ENCODE data around the gene ACOXL.

The ACOXL gene

GRCh38 chr2:111055735-111056134, 323.4 kb downstream of the ACOXL start:
- no peak for DNase-seq (ENCODE audit: insufficient read length, low spot score)
- TF ChIP-seq CTCF (IDR thresholded peaks at IDR 0.05; ENCODE audit: insufficient read depth, missing control alignments): no peak
- no peak for FAIRE-seq

- DNase-seq (ENCODE audit: insufficient read length, low spot score) (no peak), FAIRE-seq (no peak)
- no peak for TF ChIP-seq CTCF (IDR thresholded peaks at IDR 0.05; ENCODE audit: insufficient read depth, missing control alignments)
Measured at GRCh38 chr2:111057045-111057444, 324.7 kb downstream of the ACOXL start.

- DNase-seq (ENCODE audit: insufficient read length, low spot score) (no peak), FAIRE-seq (no peak)
- TF ChIP-seq CTCF (IDR thresholded peaks at IDR 0.05; ENCODE audit: insufficient read depth, missing control alignments): no peak
Measured at GRCh38 chr2:111057721-111058120, 325.3 kb downstream of the ACOXL start.

- no peak for TF ChIP-seq CTCF (IDR thresholded peaks at IDR 0.05; ENCODE audit: insufficient read depth, missing control alignments)
- no peak for DNase-seq (ENCODE audit: insufficient read length, low spot score)
- no peak for FAIRE-seq
Measured at GRCh38 chr2:111058264-111058663, 325.9 kb downstream of the ACOXL start.

GRCh38 chr2:111061191-111061590, 328.8 kb downstream of the ACOXL start:
- DNase-seq (ENCODE audit: insufficient read length, low spot score) (no peak), FAIRE-seq (no peak)
- TF ChIP-seq CTCF (IDR thresholded peaks at IDR 0.05; ENCODE audit: insufficient read depth, missing control alignments): no peak

- FAIRE-seq: no peak
Measured at GRCh38 chr2:111062417-111062816, 330.0 kb downstream of the ACOXL start.

More at GRCh38 chr2:111062417-111062816, 330.0 kb downstream of the ACOXL start:
- DNase-seq (ENCODE audit: insufficient read length, low spot score): no peak
- TF ChIP-seq CTCF (IDR thresholded peaks at IDR 0.05; ENCODE audit: insufficient read depth, missing control alignments): no peak
